Activated CD8-positive, alpha-beta T cell treated with anti-CD3 and anti-CD28 coated beads for 36 hours (primary cell): ENCODE data around the gene RSF1. TPM values are rescaled to one million over a fixed set of nuclear protein-coding genes. Genes with fewer than 3 reads are reported as not detected.
A peak's percentile ranks its signal among the peaks of the same experiment; 100 is the strongest.

Source experiments
- ATAC-seq: fragments of 200-7000 bp; cut with Tn5 transposase; one replicate; pipeline ENCODE4 v1.10.0; 2021; ENCODE audit warnings: mild to moderate bottlenecking, moderate library complexity
- CTCF ChIA-PET: fragments of 350-600 bp; sonication (Branson Sonifier 250); formaldehyde crosslinking; loops from one replicate; lab custom pipeline; 2021; ENCODE audit warnings: antibody characterized with exemption; lab: Charles Lee
- POLR2A ChIA-PET: fragments of 350-600 bp; sonication (Branson Sonifier 250); formaldehyde crosslinking; loops from one replicate; lab custom pipeline; 2021; ENCODE audit warnings: antibody characterized with exemption; lab: Charles Lee
- DNase-seq: peaks from one replicate; pipeline ENCODE4 v3.0.0-alpha.2; 2020
- H3K27ac Mint-ChIP-seq: one replicate; pipeline ENCODE4 v1.8.0; 2021; ENCODE audit warnings: mild to moderate bottlenecking, mixed read lengths
- H3K27me3 Mint-ChIP-seq: one replicate; pipeline ENCODE4 v1.8.0; 2021; ENCODE audit warnings: mixed read lengths
- H3K36me3 Mint-ChIP-seq: one replicate; pipeline ENCODE4 v1.8.0; 2021; ENCODE audit warnings: low read depth, mixed read lengths
- H3K4me1 Mint-ChIP-seq: one replicate; pipeline ENCODE4 v1.8.0; 2021; ENCODE audit warnings: low read depth, mixed read lengths
- H3K4me3 Mint-ChIP-seq: one replicate; pipeline ENCODE4 v1.8.0; 2021; ENCODE audit warnings: mild to moderate bottlenecking, moderate library complexity, mixed read lengths
- H3K9me3 Mint-ChIP-seq: one replicate; pipeline ENCODE4 v1.8.0; 2021; ENCODE audit warnings: mixed read lengths
- CTCF ChIP-seq: fragments of 200-600 bp; IDR thresholded peaks from one replicate; pipeline ENCODE4 v1.8.0; 2022; ENCODE audit warnings: antibody characterized with exemption, mild to moderate bottlenecking
- intact Hi-C: fragments of 100-400 bp; cut with micrococcal nuclease; formaldehyde crosslinking; loops from one replicate; pipeline ENCODE4 v1.10.0; 2022
- total RNA-seq, 2 experiments: library from RNA; stranded (reverse); gene quantifications; one replicate each; pipeline ENCODE4 v1.2.3, GENCODE V29; 2021

The RSF1 gene
- total RNA-seq, 2 experiments from 2014 or later = 45.4 to 47.7 TPM

GRCh38 chr11:77729063-77729462 is 91.5 kb downstream of the RSF1 start:
- CTCF ChIA-PET = no interaction called here
- peaks cover 40% of the 10 kb centered on the region for H3K36me3 Mint-ChIP-seq
- DNase-seq (no peak), ATAC-seq (no peak)
- POLR2A ChIA-PET = interaction anchor here (0.7 kb wide), 1 partner anchor 19 kb away, joined by 3 read pairs; no protein-coding TSS in a partner anchor
- H3K27ac Mint-ChIP-seq = no peak overlapping the region
- no peak overlapping the region for H3K4me3 Mint-ChIP-seq
- no peak for TF ChIP-seq CTCF
- intact Hi-C loops = no loop called here
- H3K9me3 Mint-ChIP-seq = peaks cover 14% of the 10 kb centered on the region
- no peaks in the 10 kb centered on the region for H3K27me3 Mint-ChIP-seq
- peaks cover 7% of the 10 kb centered on the region for H3K4me1 Mint-ChIP-seq

DNA sequence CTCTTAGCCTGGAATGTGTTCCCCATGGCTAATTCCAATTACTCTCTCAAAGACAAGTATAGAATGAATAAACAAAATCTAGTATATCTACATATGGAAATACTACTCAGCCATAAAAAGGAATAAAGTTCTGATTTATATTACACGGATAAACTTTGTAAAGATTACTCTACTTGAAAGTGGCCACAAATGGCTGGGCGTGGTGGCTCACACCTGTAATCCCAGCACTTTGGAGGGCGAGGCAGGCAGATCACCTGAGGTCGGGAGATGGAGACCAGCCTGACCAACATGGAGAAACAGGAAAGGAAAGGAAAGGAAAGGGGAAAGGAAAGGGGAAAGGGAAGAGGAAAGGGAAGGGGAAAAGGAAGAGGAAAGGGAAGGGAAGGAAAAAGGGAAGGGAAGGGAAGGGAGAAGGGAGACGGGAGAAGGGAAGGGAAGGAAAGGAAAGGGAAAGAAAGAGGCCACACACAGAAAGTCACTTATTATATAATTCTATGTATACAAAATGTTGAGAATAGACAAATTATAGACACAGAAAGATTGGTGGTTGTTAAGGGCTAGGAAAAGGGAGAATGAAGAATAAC is 92.2 kb downstream of the RSF1 start:
- CTCF ChIA-PET = no interaction called here
- H3K27ac Mint-ChIP-seq = no peak overlapping the region
- intact Hi-C loops = no loop called here

DNA sequence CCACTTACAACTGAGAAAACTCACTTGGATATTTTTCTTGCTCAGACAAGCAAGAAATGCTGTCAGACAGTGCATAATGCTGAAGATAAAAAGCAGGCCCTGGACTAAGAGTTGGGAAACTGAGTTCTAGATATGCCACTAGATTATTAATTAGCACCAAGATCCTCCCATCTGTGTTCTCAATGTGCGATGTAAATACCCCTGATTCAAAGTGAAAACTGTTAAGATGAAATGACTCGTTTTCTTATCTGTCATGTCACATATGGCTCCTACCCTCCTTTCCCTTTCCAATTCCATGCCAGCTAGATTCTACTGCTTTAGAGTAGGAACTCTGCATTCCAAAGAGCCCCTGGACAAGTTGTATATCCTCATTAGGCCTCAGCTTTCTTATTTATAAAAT is 94.0 kb downstream of the RSF1 start:
- ChIA-PET CTCF (no interaction called here), POLR2A (no interaction called here)
- ATAC-seq = no peak
- Mint-ChIP-seq H3K27me3 (no peaks in the 10 kb centered on the region), H3K27ac (no peak overlapping the region), H3K4me1 (peaks cover 7% of the 10 kb centered on the region), H3K4me3 (no peak overlapping the region), H3K9me3 (peaks cover 9% of the 10 kb centered on the region), H3K36me3 (peaks cover 27% of the 10 kb centered on the region)
- intact Hi-C loops = no loop called here
- DNase-seq = no peak
- TF ChIP-seq CTCF = no peak

More for the DNA sequence above, 92.2 kb downstream of the RSF1 start:
- DNase-seq (no peak), ATAC-seq (no peak)
- POLR2A ChIA-PET = interaction anchor here (0.7 kb wide), 1 partner anchor 20 kb away, joined by 3 read pairs; no protein-coding TSS in a partner anchor
- Mint-ChIP-seq H3K27me3 (no peaks in the 10 kb centered on the region), H3K36me3 (peaks cover 37% of the 10 kb centered on the region), H3K9me3 (peaks cover 14% of the 10 kb centered on the region), H3K4me3 (no peak overlapping the region), H3K4me1 (peaks cover 7% of the 10 kb centered on the region)
- TF ChIP-seq CTCF = no peak

DNA sequence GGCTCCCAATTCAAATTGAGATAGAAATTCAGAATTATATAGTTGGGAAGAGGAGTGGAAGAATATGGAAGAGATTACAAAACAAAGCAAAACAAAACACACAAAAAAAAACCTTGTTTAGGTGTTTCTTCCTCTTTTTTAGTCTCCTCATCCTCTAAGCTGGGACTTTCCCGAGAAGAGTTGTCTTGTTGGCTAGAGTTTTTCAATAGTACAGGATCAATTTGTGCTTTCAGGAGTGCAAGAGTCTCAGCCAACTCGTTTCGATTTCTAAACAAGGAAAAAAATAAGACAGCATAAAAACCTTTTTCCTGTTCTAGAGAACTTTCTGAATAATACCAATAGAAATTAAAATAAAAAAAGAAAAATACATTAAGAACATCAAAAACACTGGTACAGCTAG is 95.1 kb downstream of the RSF1 start:
- no peak for DNase-seq
- Mint-ChIP-seq H3K27ac (no peak overlapping the region), H3K4me3 (no peak overlapping the region), H3K4me1 (peaks cover 7% of the 10 kb centered on the region), H3K9me3 (peaks cover 2% of the 10 kb centered on the region), H3K36me3 (peaks cover 23% of the 10 kb centered on the region), H3K27me3 (no peaks in the 10 kb centered on the region)
- ChIA-PET POLR2A (no interaction called here), CTCF (no interaction called here)
- intact Hi-C loops = no loop called here
- ATAC-seq = no peak
- TF ChIP-seq CTCF = no peak

DNA sequence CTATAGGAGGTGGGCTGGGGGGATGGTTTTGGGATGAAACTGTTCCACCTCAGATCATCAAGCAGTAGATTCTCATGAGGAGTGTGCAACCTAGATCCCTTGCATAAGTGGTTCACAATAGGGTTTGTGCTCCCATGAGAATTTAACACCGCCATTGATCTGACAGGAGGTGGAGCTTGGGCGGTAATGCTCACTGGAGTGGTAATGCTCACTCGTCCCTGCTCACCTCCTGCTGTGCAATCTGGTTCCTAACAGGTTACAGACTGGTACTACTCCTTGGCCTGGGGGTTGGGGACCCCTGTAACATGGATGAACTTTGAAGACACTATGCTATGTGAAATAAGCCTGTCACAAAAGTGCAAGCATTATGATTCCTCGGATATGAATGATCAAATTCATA is 95.9 kb downstream of the RSF1 start:
- Mint-ChIP-seq H3K27ac (peak overlapping the region; percentile 48), H3K4me3 (no peak overlapping the region), H3K27me3 (no peaks in the 10 kb centered on the region), H3K9me3 (no peaks in the 10 kb centered on the region), H3K36me3 (peaks cover 25% of the 10 kb centered on the region), H3K4me1 (peaks cover 7% of the 10 kb centered on the region)
- ChIA-PET CTCF (no interaction called here), POLR2A (no interaction called here)
- TF ChIP-seq CTCF = no peak
- intact Hi-C loops = no loop called here
- DNase-seq (no peak), ATAC-seq (no peak)
